ENCODE measurements around the gene CCDC61. TPM values are rescaled to one million over a fixed set of nuclear protein-coding genes. Genes with fewer than 3 reads are reported as not detected.

The CCDC61 gene
- total RNA-seq, 1 experiment from 2014 or later = 7.8 TPM

- DNase-seq (ENCODE audit: low read depth) = no peak
These were observed 44.9 kb downstream of the CCDC61 start for GRCh38 chr19:46040125-46040524.

- DNase-seq (ENCODE audit: low read depth) = peak; percentile 89
These were observed 45.8 kb downstream of the CCDC61 start, which contains the start of gene IGFL4 for GRCh38 chr19:46040952-46041500. TSS of gene IGFL4 (minus strand) at chr19:46041002. CDS start at chr19:46040962, 40 bp downstream.

- no peak for DNase-seq (ENCODE audit: low read depth)
These were observed 47.1 kb downstream of the CCDC61 start for GRCh38 chr19:46042252-46042883.

GRCh38 chr19:46043519-46043918 lies 48.3 kb downstream of the CCDC61 start:
- DNase-seq (ENCODE audit: low read depth) = no peak

- no peak for DNase-seq (ENCODE audit: low read depth)
These were observed 54.3 kb downstream of the CCDC61 start for GRCh38 chr19:46049597-46049996.

GRCh38 chr19:46052896-46053295 lies 57.6 kb downstream of the CCDC61 start:
- no peak for DNase-seq (ENCODE audit: low read depth)

GRCh38 chr19:46056536-46056935 lies 61.3 kb downstream of the CCDC61 start:
- no peak for DNase-seq (ENCODE audit: low read depth)

- no peak for DNase-seq (ENCODE audit: low read depth)
These were observed 63.5 kb downstream of the CCDC61 start for GRCh38 chr19:46058778-46059177.

GRCh38 chr19:46060012-46060411 lies 64.7 kb downstream of the CCDC61 start:
- no peak for DNase-seq (ENCODE audit: low read depth)

- DNase-seq (ENCODE audit: low read depth) = no peak
These were observed 67.9 kb downstream of the CCDC61 start for GRCh38 chr19:46063201-46063600.

GRCh38 chr19:46065486-46066071 lies 70.3 kb downstream of the CCDC61 start:
- DNase-seq (ENCODE audit: low read depth) = peak; percentile 92

- DNase-seq (ENCODE audit: low read depth) = peak; percentile 24
These were observed 71.2 kb downstream of the CCDC61 start for GRCh38 chr19:46066471-46066870.

GRCh38 chr19:46067691-46068090 lies 72.4 kb downstream of the CCDC61 start:
- no peak for DNase-seq (ENCODE audit: low read depth)

Other genes with a start within 250 kb of the CCDC61 start
- 8.7 and 14.8 TPM in 2 replicates for gene SIX5, start 226.2 kb upstream of the CCDC61 start, total RNA-seq (2014; rRNA removed; shearing (Covaris generic))
- 22.7 and 40.4 TPM in 2 replicates for gene DMPK, start 213.0 kb upstream of the CCDC61 start, total RNA-seq (2014; rRNA removed; shearing (Covaris generic))
- 16.0 and 38.2 TPM in 2 replicates for gene DMWD, start 202.6 kb upstream of the CCDC61 start, total RNA-seq (2014; rRNA removed; shearing (Covaris generic))
- gene RSPH6A, start 180.2 kb upstream of the CCDC61 start, total RNA-seq (2014; rRNA removed; shearing (Covaris generic)) = not detected in 2 replicates
- gene SYMPK, start 132.3 kb upstream of the CCDC61 start, total RNA-seq (2014; rRNA removed; shearing (Covaris generic)) = 35.9 and 36.5 TPM in 2 replicates
- gene FOXA3, start 131.1 kb upstream of the CCDC61 start, total RNA-seq (2014; rRNA removed; shearing (Covaris generic)) = 0.27 TPM in 1 of 2 replicates, not detected in the other
- 10.7 and 29.4 TPM in 2 replicates for gene IRF2BP1, start 109.3 kb upstream of the CCDC61 start, total RNA-seq (2014; rRNA removed; shearing (Covaris generic))
- gene MYPOP, start 92.9 kb upstream of the CCDC61 start, total RNA-seq (2014; rRNA removed; shearing (Covaris generic)) = 1.0 and 4.7 TPM in 2 replicates
- not detected in 2 replicates for gene NANOS2, start 80.7 kb upstream of the CCDC61 start, total RNA-seq (2014; rRNA removed; shearing (Covaris generic))
- 0.10 TPM in 2 replicates for gene NOVA2, start 21.6 kb upstream of the CCDC61 start, total RNA-seq (2014; rRNA removed; shearing (Covaris generic))
- not detected in 2 replicates for gene PGLYRP1, start 27.6 kb downstream of the CCDC61 start, total RNA-seq (2014; rRNA removed; shearing (Covaris generic))
- not detected in 2 replicates for gene IGFL4, start 45.5 kb downstream of the CCDC61 start, total RNA-seq (2014; rRNA removed; shearing (Covaris generic))
- not detected in 2 replicates for gene IGFL3, start 129.2 kb downstream of the CCDC61 start, total RNA-seq (2014; rRNA removed; shearing (Covaris generic))
- not detected in 2 replicates for gene IGFL2, start 152.8 kb downstream of the CCDC61 start, total RNA-seq (2014; rRNA removed; shearing (Covaris generic))
- gene IGFL1, start 234.3 kb downstream of the CCDC61 start, total RNA-seq (2014; rRNA removed; shearing (Covaris generic)) = not detected in 2 replicates